HG02678 (cell line): ENCODE results near the gene NCS1.

Source experiments
- ATAC-seq: cut with Tn5 transposase; IDR thresholded peaks from one replicate; pipeline ENCODE4 v1.9.1; 2021; ENCODE audit warnings: mild to moderate bottlenecking, moderate library complexity; ENCODE audit not compliant: unreplicated experiment

The NCS1 gene

DNA sequence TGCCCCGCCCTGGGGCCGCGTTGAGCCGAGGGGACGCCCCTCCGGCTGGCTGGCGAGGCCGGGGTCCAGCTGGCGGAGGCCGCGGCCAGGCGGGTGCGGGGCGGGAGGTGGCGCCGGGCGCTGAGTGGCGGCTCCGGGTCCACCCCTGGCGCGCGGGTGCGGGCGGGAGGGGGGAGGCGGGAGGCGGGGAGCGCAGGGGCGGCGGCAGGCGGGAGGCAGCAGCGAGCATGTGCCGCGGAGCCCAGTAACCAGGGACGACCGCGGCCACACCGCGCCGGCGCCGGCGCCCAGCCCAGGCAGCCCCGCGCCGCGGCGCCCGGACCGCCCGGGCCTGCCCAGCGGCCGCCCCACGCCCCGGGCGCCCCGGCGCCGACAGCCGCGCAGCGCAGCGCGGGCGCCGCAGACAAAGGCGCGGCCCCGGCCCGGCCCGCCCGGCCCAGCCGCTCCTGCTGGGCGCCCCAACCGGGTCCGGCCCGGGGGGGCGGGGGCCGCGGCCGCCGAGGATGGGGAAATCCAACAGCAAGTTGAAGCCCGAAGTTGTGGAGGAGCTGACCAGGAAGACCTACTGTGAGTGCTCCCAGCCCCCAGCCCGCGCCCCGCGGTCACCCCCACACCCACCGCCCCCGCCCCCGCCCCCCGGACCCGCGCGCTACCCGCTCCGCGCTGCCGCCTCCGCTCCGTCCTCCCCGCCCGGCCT, at the start of gene NCS1:
NCS1 (plus strand) TSS at position 244 of the 697 bp plus-strand sequence; CDS start at position 504, 260 bp downstream.
- ATAC-seq = no peak

DNA sequence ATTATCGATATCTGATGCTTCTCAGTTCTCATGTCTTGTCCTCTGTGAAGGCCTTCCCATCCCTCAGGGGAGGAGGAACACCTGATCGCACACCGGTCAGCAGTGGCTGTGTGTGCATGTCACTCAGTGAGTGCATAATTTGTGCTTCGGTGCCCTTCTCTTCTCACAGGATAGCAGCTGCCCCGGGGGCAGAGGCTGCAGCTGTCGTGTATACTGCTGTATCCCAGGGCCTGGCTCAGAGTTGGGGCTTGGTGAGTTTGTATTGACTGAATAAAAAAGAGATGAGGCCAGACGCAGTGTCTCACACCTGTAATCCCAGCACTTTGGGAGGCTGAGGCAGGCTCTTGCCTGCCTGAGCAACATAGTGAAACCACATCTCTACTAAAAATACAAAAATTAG, 49.7 kb upstream of the NCS1 start:
- no peak for ATAC-seq

DNA sequence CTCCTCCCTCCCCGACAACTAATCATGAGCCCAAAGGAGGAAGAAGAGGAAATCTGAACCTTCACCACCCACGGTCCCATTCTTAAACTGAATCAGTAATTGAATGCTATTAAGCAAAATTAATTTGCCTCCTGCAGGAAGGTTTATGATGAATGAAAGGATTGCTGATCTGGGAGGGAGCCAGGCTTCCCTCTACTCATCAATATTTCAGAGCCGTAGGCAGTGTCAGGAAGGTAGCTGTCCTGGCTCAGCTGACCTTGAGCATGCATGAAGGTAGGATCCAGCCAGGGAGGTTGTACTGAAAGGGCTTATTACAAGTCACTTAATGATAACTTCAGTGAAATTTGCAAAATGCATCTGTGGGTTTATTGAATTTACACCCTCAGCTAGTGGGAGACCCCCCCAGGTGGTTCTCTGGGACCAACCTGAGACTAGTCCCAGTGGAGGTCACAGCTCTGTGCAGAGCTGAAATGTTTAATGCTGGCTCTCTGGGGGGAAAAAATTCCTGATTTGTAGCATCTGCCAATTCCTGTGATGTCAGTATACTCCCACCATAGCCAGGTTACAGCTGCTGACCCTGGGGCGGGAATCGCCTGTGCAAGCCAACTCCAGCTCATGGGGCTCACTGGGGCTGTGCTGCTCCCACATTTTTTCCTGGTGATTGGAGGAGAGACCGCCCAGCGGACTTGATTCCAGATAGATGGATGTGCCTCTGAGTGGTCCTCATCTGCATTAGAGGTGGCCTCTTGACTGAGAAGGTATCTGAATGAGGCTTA, 47.9 kb upstream of the NCS1 start:
- no peak for ATAC-seq

DNA sequence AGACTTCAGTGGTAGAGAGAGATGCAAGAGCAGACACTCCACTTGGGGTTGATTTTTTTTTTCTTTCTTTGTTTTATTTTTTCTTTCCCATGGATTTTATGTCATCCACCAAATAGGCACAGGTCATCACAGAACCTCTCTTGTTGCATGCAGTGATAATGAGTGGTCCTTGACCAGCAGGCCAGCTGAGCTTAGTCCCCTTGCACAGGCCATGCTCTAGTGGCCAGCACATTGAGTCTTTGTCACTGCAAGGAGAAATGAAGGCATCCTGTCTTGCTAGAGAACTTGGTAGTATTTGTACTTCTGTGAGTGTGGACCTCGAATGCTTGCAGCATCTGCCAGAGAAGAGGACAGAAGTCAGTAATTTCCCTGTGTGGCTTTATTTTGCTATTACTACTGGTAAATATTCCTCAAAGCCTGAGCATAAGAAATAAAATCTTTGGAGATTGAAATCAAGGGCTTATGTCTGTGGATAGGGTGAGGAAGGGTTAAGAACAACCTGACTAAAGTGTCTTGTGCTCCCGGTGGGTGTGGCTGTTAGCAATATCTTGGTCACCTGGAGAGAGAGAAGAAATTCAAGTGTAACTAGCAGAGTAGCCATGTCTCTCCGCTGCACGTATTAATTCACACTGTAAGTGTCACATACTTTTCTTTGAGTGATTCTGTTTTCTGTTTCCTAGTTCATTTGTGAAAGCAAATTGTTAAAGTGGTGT, 45.3 kb upstream of the NCS1 start:
- ATAC-seq = no peak

DNA sequence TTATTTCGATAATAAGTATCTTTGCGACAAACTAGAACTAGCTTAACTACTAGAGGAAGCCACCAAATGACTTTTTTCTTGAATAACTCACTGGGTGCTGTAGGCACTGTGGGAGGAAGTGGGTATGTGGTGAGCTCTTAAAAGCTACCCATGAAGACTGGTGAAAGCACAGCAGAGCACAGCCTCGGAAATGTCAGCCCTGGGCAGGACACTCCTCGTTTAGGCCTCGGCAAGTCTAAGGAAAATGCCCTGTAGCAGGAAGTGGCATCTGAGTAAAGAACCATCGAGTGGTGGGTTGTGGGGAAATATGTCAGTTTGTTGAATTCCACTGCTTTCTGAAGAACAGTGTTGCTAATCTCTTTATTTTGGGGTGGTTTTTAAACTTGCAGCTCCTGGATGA, 44.0 kb upstream of the NCS1 start:
- ATAC-seq = peak; percentile 67

DNA sequence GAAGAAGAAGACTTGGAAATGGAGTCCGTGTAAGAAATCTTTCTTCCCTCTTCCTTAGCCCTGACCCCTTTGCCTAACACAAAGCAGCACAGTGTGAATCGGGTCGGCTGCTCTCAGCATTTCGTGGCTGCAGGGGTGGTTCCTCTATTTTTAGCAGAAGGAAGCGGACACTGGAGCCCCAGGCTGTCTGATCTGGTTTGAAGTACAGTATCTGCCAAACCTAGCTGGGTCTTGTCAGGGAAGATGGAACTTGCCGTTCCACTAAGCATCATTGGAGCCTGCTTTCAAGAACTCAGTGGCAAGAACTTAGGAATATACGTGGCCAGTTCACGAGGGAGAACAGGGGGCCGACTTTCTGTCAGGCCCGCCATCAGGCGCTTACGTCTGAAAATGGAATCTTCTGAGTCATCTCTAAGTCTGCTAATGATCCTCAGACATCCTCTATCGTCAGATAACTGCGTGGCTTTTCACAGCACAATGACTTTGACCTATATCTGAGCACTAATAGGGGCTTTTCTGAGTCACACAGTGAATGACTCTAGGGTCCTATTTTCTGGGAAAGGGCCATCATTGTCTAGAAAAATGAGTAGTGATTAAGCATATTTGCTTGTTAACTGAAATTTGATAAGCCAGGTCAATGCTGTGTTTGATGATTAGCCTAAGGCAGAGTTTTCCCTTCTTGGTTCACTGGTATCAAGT, 43.3 kb upstream of the NCS1 start:
- ATAC-seq = peak; percentile 65

DNA sequence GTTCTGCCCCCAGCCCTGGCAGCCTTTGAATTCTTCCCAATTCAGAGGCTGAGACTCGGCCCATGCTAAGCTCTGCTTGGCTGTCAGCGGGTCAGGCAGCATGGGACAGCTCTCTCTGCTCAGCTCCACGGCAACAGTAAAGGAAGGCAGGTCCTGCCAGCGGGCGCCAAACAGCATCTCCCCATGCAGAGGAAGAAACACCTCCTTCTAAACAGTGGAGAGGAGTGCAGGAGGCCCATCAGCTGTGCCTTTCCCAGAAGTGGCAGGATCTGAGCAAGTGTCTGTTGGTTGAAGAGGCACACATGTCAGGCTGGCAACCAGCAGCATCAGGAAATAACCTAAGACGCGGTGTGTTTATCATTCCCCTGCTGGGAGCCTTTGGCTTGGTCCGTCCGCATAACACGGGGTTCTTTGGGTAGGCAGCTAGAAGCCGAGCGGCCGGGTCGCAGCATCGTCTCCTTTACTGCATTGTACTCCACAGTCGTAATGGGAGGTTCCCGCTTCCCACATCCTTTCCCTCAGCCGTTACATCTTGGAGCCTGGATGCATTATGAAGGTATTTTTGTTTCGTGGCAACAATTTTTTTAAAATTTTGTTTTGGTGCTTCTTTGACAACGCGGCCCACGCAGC, 42.7 kb upstream of the NCS1 start:
- ATAC-seq = no peak

DNA sequence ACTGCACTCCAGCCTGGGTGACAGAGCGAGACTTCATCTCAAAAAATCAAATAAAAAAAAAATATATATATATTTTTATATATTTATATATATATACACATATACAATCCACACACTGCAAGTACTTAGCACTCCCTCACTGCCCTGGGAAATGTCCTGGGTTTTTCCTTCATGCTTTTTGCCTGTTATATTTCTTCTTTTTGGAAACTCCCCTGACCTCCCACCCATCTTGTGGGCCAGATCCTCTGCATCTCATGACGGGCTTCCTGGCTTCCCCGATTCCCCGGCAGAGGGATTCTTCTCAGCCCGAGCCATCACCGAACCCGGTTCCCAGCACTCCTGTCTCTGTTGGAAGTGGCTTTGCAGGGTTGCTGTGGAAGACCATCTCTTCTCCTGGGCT, 39.5 kb upstream of the NCS1 start:
- no peak for ATAC-seq

DNA sequence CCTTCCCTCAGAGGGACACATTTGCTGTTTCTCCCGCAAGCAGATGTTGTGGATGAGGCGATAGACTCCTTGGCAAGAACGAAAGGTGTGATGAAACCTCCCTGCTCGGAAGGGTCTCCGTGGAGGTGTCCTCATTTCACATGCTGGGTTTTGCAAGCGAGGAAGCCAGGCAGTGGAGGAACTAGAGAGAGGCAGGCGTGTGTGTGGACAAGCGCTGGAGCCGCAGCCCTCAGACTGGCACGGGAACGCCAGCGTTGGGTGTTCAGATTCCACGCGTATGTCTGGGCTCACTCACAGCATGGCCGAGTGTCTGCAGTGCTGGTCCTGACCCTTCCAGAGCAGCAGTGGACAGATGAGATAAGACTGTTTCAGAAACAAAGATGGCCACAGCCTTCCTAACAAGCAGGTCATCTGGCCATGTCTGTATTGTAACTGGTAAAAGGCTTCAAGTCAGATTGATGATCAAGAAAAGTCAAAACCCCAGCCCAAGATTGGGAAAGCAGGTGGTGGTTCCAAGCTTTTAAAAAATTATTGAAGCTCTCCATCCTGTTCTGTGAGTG, 35.0 kb upstream of the NCS1 start:
- no peak for ATAC-seq

DNA sequence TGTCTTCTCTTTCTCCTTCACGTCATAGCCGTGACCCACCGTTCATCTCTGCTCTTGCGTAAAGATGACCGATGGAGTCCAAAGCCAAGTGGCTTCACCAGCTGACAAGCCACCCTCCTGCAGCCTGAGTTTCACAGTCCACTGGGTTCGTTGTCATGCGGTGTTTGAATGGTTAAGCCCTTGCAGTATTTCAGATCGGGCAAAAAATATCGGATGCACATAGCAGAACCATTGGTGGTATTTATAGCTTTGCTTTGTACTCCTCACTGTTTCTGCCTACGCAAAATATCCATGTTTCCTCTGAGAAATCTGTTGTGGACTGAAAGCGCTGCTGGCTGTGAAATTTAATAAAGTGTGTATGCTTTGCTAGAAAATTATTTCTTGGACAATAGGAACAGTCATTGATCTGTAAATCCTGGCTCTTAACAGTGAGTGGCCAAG, 34.5 kb upstream of the NCS1 start:
- ATAC-seq = no peak

DNA sequence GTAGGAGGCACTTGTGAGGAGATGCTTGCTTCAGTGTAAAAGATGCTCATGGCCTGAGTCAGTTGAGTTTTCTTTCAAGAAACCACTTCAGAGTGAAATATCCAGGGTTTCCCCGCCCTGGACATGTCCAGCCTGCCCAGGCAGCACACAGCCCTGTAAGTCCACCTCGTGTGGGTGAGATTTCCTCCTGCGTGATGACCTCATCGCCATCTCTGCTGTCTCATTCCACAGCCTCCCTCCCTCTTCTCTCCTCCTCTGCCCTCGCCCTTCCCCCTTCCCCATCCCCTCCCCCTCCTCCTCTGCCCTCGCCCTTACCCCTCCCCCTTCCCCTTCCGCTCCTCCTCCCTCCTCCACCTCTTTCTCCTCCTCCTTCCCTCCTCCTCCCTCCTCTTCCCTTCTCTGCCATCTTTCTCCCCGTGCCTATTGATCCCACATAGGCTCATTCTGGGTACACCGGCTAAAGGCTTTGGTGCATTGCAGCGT, 34.0 kb upstream of the NCS1 start:
- ATAC-seq = no peak

DNA sequence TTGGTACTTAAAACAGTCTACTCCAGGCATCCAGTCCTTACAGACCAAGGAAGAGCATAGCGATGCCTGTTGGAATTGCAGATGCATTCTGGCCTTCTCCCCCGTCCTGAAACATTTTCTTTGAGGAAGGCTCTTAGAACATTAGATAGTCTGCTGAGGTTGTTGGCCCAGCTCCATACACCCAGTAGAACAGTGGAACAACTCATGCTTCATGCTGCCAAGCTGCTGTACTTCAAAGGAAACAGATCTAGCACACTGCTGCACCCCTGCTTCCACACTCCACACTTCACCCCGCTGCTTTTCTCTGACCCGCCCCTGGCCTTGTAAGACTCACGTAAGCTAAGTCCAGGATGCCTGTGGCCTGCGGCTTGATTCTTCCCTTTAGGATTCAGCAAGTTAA, 33.4 kb upstream of the NCS1 start:
- ATAC-seq = no peak

DNA sequence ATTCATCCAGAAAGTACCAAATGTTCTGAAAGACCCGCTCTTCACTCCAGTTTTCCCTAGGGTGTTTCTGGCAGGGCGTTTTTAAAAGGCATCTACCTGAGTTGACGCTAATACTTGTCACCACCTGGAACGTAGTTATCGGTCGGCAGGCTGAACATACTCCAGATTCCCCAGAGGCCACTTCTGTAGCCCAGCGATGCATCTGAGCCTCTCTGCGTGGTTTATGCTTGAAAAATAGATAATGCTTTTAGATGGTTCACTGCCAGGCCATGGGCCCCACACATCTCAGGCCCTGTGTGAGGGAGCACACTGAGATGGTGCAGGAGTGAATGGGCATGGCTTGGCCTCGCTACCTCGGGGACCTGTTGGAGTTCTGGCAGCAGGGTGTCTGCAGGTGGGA, 33.0 kb upstream of the NCS1 start:
- ATAC-seq = no peak

DNA sequence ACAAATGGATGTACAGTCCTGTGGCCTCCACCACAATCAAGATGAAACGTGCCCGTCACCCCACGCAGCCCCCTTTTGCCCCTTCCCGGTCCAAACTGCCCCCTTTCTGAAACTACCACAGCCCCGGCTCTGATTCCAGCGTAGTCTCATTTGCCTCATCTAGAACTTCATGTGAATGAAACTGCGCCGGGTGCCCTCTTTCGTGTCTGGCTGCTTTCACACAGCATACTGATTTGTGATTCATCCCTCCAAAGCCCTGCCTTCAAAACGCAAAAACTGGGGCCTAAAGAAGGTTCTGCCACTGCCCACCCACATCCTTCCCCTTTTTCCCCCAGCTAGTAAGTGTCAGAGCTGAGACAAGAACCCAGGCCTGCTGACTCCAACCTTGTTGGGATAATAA, 31.5 kb upstream of the NCS1 start:
- ATAC-seq = no peak

DNA sequence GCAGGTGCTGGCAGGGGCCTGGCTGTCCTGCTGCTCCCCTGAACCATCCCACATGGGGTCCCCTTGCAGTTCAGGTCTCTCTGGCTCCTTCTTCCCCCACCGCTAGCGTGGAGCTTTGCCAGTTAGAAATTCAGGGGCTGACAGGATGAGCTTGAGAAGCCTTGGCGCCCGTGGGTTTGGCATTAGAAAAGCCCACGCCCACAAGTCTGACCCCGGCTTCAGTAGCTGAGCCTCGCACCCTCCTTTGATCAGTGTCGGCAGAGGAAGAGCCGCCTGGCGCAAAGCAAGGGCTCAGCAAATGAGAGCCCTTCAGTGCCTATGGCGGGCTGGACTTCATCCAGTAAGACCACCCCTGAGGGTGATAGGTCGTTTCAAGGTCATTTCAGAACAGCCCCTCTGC, 30.1 kb upstream of the NCS1 start:
- no peak for ATAC-seq

DNA sequence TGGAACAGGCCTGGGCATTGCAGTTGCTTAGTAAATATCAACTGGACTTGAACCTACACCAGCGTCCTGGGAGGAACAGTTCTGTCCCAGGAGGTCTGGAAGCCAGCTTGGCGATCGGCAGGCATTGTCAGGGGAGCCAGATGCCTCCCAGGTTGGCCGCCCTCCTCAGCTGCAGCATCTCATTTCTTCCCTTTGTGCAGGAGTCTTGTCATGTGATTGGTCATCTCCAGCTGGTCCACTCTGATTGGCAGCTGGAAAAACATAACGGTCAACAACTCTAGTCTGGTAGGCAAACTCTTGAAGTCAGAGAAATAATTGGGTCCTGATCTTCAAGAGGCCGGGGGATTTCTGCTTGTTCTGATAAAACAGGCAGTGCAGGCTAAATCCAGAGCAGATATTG, 29.6 kb upstream of the NCS1 start:
- ATAC-seq = no peak

DNA sequence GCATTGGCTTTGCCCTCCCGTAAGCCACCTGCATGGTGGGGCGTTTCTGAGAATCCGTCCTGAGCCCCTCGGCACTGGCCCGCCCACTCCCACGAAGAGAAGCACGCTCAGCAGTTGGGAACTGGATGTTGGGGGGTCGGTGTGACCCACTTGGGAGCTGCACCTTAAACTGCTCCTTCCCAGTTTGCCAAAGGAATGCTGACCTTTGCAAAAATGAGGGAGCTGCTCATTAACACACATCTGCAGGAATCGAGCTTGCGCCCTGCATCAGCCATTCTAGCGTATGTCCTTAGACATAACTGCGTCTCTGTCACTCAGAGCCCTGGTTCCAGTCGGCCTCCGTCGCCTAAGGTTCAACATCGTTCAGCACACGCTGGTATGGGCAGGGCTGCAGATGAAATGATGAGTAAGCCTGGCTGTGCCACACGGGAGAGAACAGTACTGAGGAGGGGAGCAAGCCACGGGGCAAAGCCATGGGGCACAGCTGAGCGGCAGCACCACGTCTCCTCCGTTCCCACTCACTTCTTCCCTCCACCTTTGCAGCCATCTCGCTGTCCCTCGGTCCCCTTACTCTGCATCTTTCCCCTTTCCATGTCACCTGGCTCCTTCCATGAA, 28.8 kb upstream of the NCS1 start:
- ATAC-seq = no peak

DNA sequence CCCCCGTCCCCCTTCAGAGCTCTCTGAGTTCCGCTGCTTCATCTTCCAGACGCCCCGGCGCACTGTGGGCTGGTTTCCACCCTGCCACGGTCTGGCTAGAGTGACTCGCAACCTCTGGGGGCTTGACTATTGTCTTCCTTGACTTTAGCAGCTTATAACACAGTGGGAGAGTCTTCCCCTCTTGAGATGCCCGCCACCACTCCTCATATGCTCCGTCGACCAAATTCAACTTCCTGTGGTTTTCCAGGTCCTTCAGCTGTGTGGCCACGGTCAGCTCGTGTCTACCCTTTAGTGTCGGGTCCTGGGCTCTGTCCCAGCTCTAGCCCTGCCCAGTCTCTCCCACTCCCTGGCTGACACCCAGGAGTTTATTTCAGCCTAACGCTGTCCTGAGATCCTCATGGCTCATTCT, 28.2 kb upstream of the NCS1 start:
- no peak for ATAC-seq

DNA sequence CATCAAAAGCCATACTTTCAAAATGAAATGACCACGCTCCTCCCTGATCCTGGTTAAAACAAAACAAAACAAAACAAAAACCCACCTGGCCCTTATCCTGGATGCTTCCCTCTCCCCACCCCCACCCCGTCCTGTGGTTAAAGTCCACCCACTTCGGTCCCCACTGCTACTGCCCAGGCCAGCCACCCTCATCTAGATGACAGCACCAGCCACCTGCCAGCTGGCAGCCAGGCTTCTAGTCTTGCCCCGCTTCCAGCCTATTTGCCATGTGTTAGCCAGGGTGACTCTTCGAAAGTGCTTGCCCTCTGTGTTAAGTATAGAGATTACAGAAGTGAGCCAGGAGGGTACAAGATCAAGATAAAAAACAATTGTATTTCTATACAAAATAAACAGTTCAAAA, 27.5 kb upstream of the NCS1 start:
- no peak for ATAC-seq

DNA sequence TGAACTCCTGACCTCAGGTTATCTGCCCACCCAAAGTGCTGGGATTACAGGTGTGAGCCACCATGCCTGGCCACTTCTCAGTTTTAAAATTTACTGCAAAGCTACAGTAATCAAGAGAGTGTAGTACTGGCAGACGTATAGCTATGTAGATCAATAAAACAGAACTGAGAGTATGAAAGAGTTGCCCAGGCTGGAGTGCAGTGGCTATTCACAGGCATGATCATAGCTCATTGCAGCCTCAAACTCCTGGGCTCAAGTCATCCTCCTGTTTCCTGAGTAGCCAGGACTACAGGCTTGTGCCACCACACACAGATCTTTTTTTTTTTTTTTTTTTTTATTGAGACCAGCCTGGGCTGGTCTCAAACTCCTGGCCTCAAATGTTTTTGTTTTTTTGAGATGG, 26.5 kb upstream of the NCS1 start:
- ATAC-seq = no peak
